WTC11 (cell line): ENCODE data around the gene MYH9. TPM values are rescaled to one million over a fixed set of nuclear protein-coding genes. Genes with fewer than 3 reads are reported as not detected.

Experiments
- ATAC-seq: fragments of 200-7000 bp; cut with Tn5 transposase; 2 replicates; pipeline ENCODE4 v1.10.0; 2021; ENCODE audit warnings: mild to moderate bottlenecking, moderate library complexity
- CTCF ChIA-PET: fragments of 300-600 bp; sonication (Branson Sonifier 250); formaldehyde crosslinking; loops from one replicate; lab custom pipeline; 2021; ENCODE audit warnings: antibody characterized with exemption; lab: Charles Lee
- POLR2A ChIA-PET: fragments of 350-600 bp; sonication (Branson Sonifier 250); formaldehyde crosslinking; loops from one replicate; lab custom pipeline; 2021; ENCODE audit warnings: antibody characterized with exemption; lab: Charles Lee
- DNase-seq: peaks from one replicate; pipeline ENCODE4 v3.0.0; 2021; ENCODE audit warnings: low spot score
- H3K27ac Mint-ChIP-seq: 2 replicates; pipeline ENCODE4 v1.8.0; 2021; ENCODE audit warnings: mixed read lengths
- H3K27me3 Mint-ChIP-seq: 2 replicates; pipeline ENCODE4 v1.8.0; 2021; ENCODE audit warnings: low read depth, mild to moderate bottlenecking, moderate library complexity, mixed read lengths
- H3K36me3 Mint-ChIP-seq: 2 replicates; pipeline ENCODE4 v1.8.0; 2021; ENCODE audit warnings: mixed read lengths
- H3K4me1 Mint-ChIP-seq: 2 replicates; pipeline ENCODE4 v1.8.0; 2022; ENCODE audit warnings: mixed read lengths
- H3K4me3 Mint-ChIP-seq: 2 replicates; pipeline ENCODE4 v1.8.0; 2021; ENCODE audit warnings: mild to moderate bottlenecking, moderate library complexity, mixed read lengths
- H3K9me3 Mint-ChIP-seq: 2 replicates; pipeline ENCODE4 v1.8.0; 2021; ENCODE audit warnings: mixed read lengths
- ARID4B ChIP-seq: sonication (generic); formaldehyde crosslinking; IDR thresholded peaks from 2 replicates; pipeline ENCODE4 v1.8.0; 2023; ENCODE audit warnings: missing genetic modification reagents, mild to moderate bottlenecking, borderline replicate concordance
- ETV6 ChIP-seq: sonication (generic); formaldehyde crosslinking; IDR thresholded peaks from 2 replicates; pipeline ENCODE4 v1.8.1; 2022; ENCODE audit warnings: mild to moderate bottlenecking, missing genetic modification reagents
- FOXJ3 ChIP-seq: sonication (generic); formaldehyde crosslinking; IDR thresholded peaks from 2 replicates; pipeline ENCODE4 v1.9.0; 2021; ENCODE audit warnings: missing genetic modification reagents, mild to moderate bottlenecking, borderline replicate concordance
- FOXK1 ChIP-seq: sonication (generic); formaldehyde crosslinking; IDR thresholded peaks from 2 replicates; pipeline ENCODE4 v1.8.0; 2022; ENCODE audit warnings: mild to moderate bottlenecking, moderate library complexity, missing genetic modification reagents
- GRHL2 ChIP-seq: fragments of 250-450 bp; sonication (Bioruptor Pico); IDR thresholded peaks from 2 replicates; pipeline ENCODE4 v1.8.0; 2022; ENCODE audit warnings: mild to moderate bottlenecking, moderate library complexity; ENCODE audit not compliant: insufficient replicate concordance, severe bottlenecking
- IRF1 ChIP-seq: sonication (generic); formaldehyde crosslinking; IDR thresholded peaks from 2 replicates; pipeline ENCODE4 v1.8.0; 2023; ENCODE audit warnings: missing genetic modification reagents
- IRF2 ChIP-seq: sonication (generic); formaldehyde crosslinking; IDR thresholded peaks from 2 replicates; pipeline ENCODE4 v1.8.0; 2022; ENCODE audit warnings: low read depth, missing genetic modification reagents, borderline replicate concordance
- JAZF1 ChIP-seq: fragments of 250-450 bp; sonication (Bioruptor Pico); IDR thresholded peaks from 2 replicates; pipeline ENCODE4 v1.9.0; 2021; ENCODE audit warnings: moderate library complexity, mild to moderate bottlenecking, inconsistent platforms
- KAT7 ChIP-seq: sonication (generic); formaldehyde crosslinking; IDR thresholded peaks from 2 replicates; pipeline ENCODE4 v1.8.1; 2023; ENCODE audit warnings: missing genetic modification reagents, mild to moderate bottlenecking, borderline replicate concordance
- MLX ChIP-seq: sonication (generic); formaldehyde crosslinking; IDR thresholded peaks from 2 replicates; pipeline ENCODE4 v1.8.1; 2023; ENCODE audit warnings: mild to moderate bottlenecking, missing genetic modification reagents, moderate library complexity
- NFE2L1 ChIP-seq: sonication (generic); formaldehyde crosslinking; IDR thresholded peaks from 2 replicates; pipeline ENCODE4 v1.8.1; 2023; ENCODE audit warnings: missing genetic modification reagents
- NR2C2 ChIP-seq: sonication (generic); formaldehyde crosslinking; IDR thresholded peaks from 2 replicates; pipeline ENCODE4 v1.8.0; 2022; ENCODE audit warnings: mild to moderate bottlenecking, missing genetic modification reagents
- PRRX2 ChIP-seq: fragments of 250-450 bp; sonication (Bioruptor Pico); IDR thresholded peaks from 2 replicates; pipeline ENCODE4 v1.8.0; 2021; ENCODE audit warnings: mild to moderate bottlenecking
- RORB ChIP-seq: fragments of 250-450 bp; sonication (Bioruptor Pico); IDR thresholded peaks from 2 replicates; pipeline ENCODE4 v1.9.0; 2021; ENCODE audit warnings: mild to moderate bottlenecking
- SMAD4 ChIP-seq: sonication (generic); formaldehyde crosslinking; IDR thresholded peaks from 2 replicates; pipeline ENCODE4 v1.8.0; 2022; ENCODE audit warnings: mild to moderate bottlenecking, missing genetic modification reagents
- TEAD1 ChIP-seq: sonication (generic); formaldehyde crosslinking; IDR thresholded peaks from 2 replicates; pipeline ENCODE4 v1.8.0; 2022; ENCODE audit warnings: mild to moderate bottlenecking, missing genetic modification reagents
- TEAD4 ChIP-seq: sonication (generic); formaldehyde crosslinking; IDR thresholded peaks from 2 replicates; pipeline ENCODE4 v1.8.0; 2022; ENCODE audit warnings: mild to moderate bottlenecking, missing genetic modification reagents
- USF1 ChIP-seq: sonication (generic); formaldehyde crosslinking; IDR thresholded peaks from 2 replicates; pipeline ENCODE4 v1.8.0; 2022; ENCODE audit warnings: mild to moderate bottlenecking, missing genetic modification reagents
- ZBTB21 ChIP-seq: sonication (generic); formaldehyde crosslinking; IDR thresholded peaks from 2 replicates; pipeline ENCODE4 v1.8.1; 2023; ENCODE audit warnings: mild to moderate bottlenecking, missing genetic modification reagents, borderline replicate concordance
- ZBTB43 ChIP-seq: sonication (generic); formaldehyde crosslinking; IDR thresholded peaks from 2 replicates; pipeline ENCODE4 v1.8.1; 2023; ENCODE audit warnings: mild to moderate bottlenecking, missing genetic modification reagents
- ZNF121 ChIP-seq: sonication (generic); formaldehyde crosslinking; IDR thresholded peaks from 2 replicates; pipeline ENCODE4 v1.8.0; 2023; ENCODE audit warnings: missing genetic modification reagents
- ZNF232 ChIP-seq: sonication (generic); formaldehyde crosslinking; IDR thresholded peaks from 2 replicates; pipeline ENCODE4 v1.8.0; 2022; ENCODE audit warnings: mild to moderate bottlenecking, missing genetic modification reagents
- ZNF423 ChIP-seq: fragments of 250-450 bp; sonication (Bioruptor Pico); IDR thresholded peaks from 2 replicates; pipeline ENCODE4 v2.1.2; 2022; ENCODE audit warnings: mild to moderate bottlenecking, moderate library complexity
- ZNF512 ChIP-seq: sonication (generic); formaldehyde crosslinking; IDR thresholded peaks from 2 replicates; pipeline ENCODE4 v1.8.1; 2022; ENCODE audit warnings: missing genetic modification reagents, borderline replicate concordance
- ZNF671 ChIP-seq: fragments of 250-450 bp; sonication (Bioruptor Pico); IDR thresholded peaks from 2 replicates; pipeline ENCODE4 v1.8.0; 2021; ENCODE audit warnings: mild to moderate bottlenecking
- total RNA-seq: library from RNA; stranded (reverse); gene quantifications from 3 replicates; pipeline ENCODE4 v1.2.3, GENCODE V29; 2021

The MYH9 gene
- total RNA-seq, 1 experiment from 2014 or later: 277 TPM

GRCh38 chr22:36243986-36244385 is 143.8 kb downstream of the MYH9 start:
- Mint-ChIP-seq H3K9me3 (peaks cover 34% of the 10 kb centered on the region), H3K4me3 (no peak overlapping the region), H3K27ac (no peak overlapping the region), H3K27me3 (peaks cover 10% of the 10 kb centered on the region), H3K4me1 (peaks cover 11% of the 10 kb centered on the region), H3K36me3 (peaks cover 14% of the 10 kb centered on the region)
- ChIA-PET POLR2A (interaction anchor here (0.6 kb wide), 1 partner anchor 491 kb away, joined by 5 read pairs; no protein-coding TSS in a partner anchor), CTCF (interaction anchor here (0.8 kb wide), 1 partner anchor 40 kb away, joined by 3 read pairs; no protein-coding TSS in a partner anchor)
- DNase-seq: no peak
- ATAC-seq: no peak
- TF ChIP-seq ZBTB21: no peak
- TF ChIP-seq ETV6 (CRISPR knock-in tag): no peak
- no peak for TF ChIP-seq ARID4B (CRISPR knock-in tag)
- TF ChIP-seq MLX (CRISPR knock-in tag): no peak
- no peak for TF ChIP-seq GRHL2 (CRISPR knock-in tag)
- TF ChIP-seq FOXJ3 (CRISPR knock-in tag): no peak
- no peak for TF ChIP-seq IRF1
- TF ChIP-seq PRRX2 (CRISPR knock-in tag): no peak
- no peak for TF ChIP-seq ZNF512 (CRISPR knock-in tag)

- peak; percentile 99 for ATAC-seq
- ChIA-PET POLR2A (interaction anchor here (1.5 to 2.5 kb wide), 2 partner anchors 15 to 20 kb away, joined by 5 to 9 read pairs; no protein-coding TSS in a partner anchor), CTCF (interaction anchor here (0.6 to 3.2 kb wide), 30 partner anchors 8 to 271 kb away, joined by 3 to 28 read pairs (median 5); partner anchors contain the start of genes APOL4 and MYH9)
- H3K27ac Mint-ChIP-seq: peak within 1 kb of the TSS; percentile 98
- peaks cover 6% of the 10 kb centered on the region for H3K36me3 Mint-ChIP-seq
- peaks cover 21% of the 10 kb centered on the region for H3K4me1 Mint-ChIP-seq
- peak within 1 kb of the TSS; percentile 87 for H3K4me3 Mint-ChIP-seq
- peaks cover 21% of the 10 kb centered on the region for H3K9me3 Mint-ChIP-seq
- H3K27me3 Mint-ChIP-seq: peaks cover 6% of the 10 kb centered on the region; the same call in 1 of the 2 replicates
- peak; percentile 85 for DNase-seq
- peak; percentile 25; the same call in 1 of the 2 replicates for TF ChIP-seq TEAD4 (CRISPR knock-in tag)
- 0 out of 2 replicates have a peak, but pooled peaks have one; percentile 32 for TF ChIP-seq TEAD1 (CRISPR knock-in tag)
- TF ChIP-seq ETV6 (CRISPR knock-in tag): no peak
- TF ChIP-seq KAT7 (CRISPR knock-in tag): no peak
- peak; percentile 38; the same call in 1 of the 2 replicates for TF ChIP-seq ZNF121 (CRISPR knock-in tag)
- TF ChIP-seq ZNF671 (CRISPR knock-in tag): no peak
- TF ChIP-seq ZNF423 (CRISPR knock-in tag): no peak
- no peak for TF ChIP-seq RORB (CRISPR knock-in tag)
- TF ChIP-seq SMAD4 (CRISPR knock-in tag): no peak
- TF ChIP-seq JAZF1 (CRISPR knock-in tag): no peak
- peak; percentile 97 for TF ChIP-seq FOXK1
- no peak for TF ChIP-seq USF1 (CRISPR knock-in tag)
- TF ChIP-seq IRF2 (CRISPR knock-in tag): peak; percentile 96
- TF ChIP-seq ZNF232 (CRISPR knock-in tag): no peak
- no peak for TF ChIP-seq NR2C2
- no peak for TF ChIP-seq NFE2L1
- TF ChIP-seq ZBTB43 (CRISPR knock-in tag): no peak
- TF ChIP-seq IRF1: peak; percentile 94
Observed at GRCh38 chr22:36239401-36240171, 148.2 kb downstream of the MYH9 start, which contains the start of gene APOL2. APOL2 (minus strand) TSS chr22:36239527; CDS start chr22:36233162, 6,365 bp downstream.
